ENCODE results near the gene NAIF1. TPM values are rescaled to one million over a fixed set of nuclear protein-coding genes. Genes with fewer than 3 reads are reported as not detected.

NAIF1 gene
- polyA plus RNA-seq, 1 of the 3 experiments (the other 2 are of a cell fraction), result 14.8 TPM

DNA sequence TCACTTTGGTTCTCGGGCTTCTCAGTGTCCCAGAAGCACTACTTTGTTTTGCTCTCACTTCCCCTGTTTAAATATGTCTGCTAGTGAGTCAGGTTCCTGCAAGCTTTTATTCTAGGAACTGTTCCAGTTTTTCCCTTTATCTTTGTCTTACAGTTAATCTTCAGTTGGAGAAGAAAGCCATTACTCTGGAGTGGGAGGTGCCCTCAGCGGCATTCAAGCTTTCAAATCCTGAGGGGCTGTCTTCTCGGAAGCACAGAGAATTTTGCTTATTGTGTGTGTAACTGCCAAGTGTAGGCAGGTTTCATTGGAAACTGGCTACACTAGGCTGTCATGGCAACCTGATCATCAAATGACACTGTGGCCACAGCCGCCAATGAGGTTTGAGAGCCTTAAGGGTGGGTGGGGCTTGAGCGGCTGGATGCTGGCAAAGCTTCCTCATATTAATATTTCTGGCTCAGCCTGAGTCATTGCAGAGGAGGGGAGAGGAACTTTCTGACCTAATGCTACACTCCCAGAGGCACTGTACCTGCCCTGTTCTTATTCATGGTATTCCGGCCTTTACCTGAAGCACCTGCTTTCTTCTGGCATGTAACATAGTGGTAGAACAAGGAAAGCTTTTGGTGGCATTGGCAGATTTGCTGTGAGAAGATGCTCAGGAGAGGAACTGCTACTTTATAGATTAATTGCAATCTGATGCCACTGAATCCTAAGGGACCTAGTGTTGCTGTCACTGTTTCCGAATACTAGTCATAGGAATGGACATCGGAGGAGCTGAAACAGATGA lies 27.2 kb upstream of the NAIF1 start:
- no peaks in the 10 kb centered on the region for H3K9me2 ChIP-seq
- H3F3A ChIP-seq (replicated peaks; ENCODE audit: insufficient read depth), result peaks cover 29% of the 10 kb centered on the region
- H3K27ac ChIP-seq (ENCODE audit: low read depth in 2 of 2, low read length in 1 of 2), result peak overlapping the region; percentile 77 to 96
- no peaks in the 10 kb centered on the region for H3K27me3 ChIP-seq (ENCODE audit: insufficient read depth)
- ChIA-PET CTCF (interaction anchor here (0.8 to 18.8 kb wide), 10 partner anchors 9 to 150 kb away, joined by 3 to 246 read pairs (median 3); no protein-coding TSS in a partner anchor), POLR2A (interaction anchor here (1.2 to 1.7 kb wide), 3 partner anchors 13 to 34 kb away, joined by 3 to 5 read pairs (median 4); partner anchors contain the start of genes NAIF1 and SLC25A25)
- no peaks in the 10 kb centered on the region for H3K9me3 ChIP-seq
- WGBS (ENCODE audit: low lambda C conversion rate), result 22% methylated on average over 6 of the region's 8 CpGs
- peak overlapping the region; percentile 28 to 49 for H3K4me3 ChIP-seq (ENCODE audit: low read depth in 2 of 2, low read length in 1 of 2)
- peak overlapping the region; percentile 92 for H3K4me2 ChIP-seq
- H3K4me1 ChIP-seq (ENCODE audit: control insufficient read depth in 1 of 2, insufficient read depth in 2 of 2, low read depth in 1 of 2, low read length in 1 of 2), result peaks cover 57 to 60% of the 10 kb centered on the region in 2 experiments
- peak; percentile 88 for DNase-seq
- peak overlapping the region; percentile 68; the same call in 1 of the 2 replicates for H2AFZ ChIP-seq (ENCODE audit: low read depth)
- no peaks in the 10 kb centered on the region for H4K20me1 ChIP-seq (ENCODE audit: insufficient read depth)
- peak overlapping the region; percentile 67 for H3K9ac ChIP-seq
- H3K79me2 ChIP-seq (ENCODE audit: insufficient read depth), result peaks cover 88% of the 10 kb centered on the region
- H3K36me3 ChIP-seq (replicated peaks in 1 of 2; ENCODE audit: control insufficient read depth in 1 of 2, insufficient read depth in 2 of 2, low read length in 1 of 2), result peaks cover 0 to 2% of the 10 kb centered on the region in 2 experiments
- TF ChIP-seq EZH2phosphoT487 (IDR thresholded peaks at IDR 0.05; ENCODE audit: borderline replicate concordance, low read depth) (no peak), EP300 (IDR thresholded peaks at IDR 0.05; ENCODE audit: borderline replicate concordance in 1 of 2, low read depth in 1 of 2, low read length in 1 of 2) (no peak), TEAD4 (IDR thresholded peaks at IDR 0.05; ENCODE audit: borderline replicate concordance, insufficient read depth) (no peak), RCOR1 (IDR thresholded peaks at IDR 0.05; ENCODE audit: low read length) (no peak), CHD2 (IDR thresholded peaks at IDR 0.05; ENCODE audit: low read length, partially characterized antibody) (no peak), TAF1 (IDR thresholded peaks at IDR 0.05; ENCODE audit: borderline replicate concordance, low read depth, low read length) (peak; percentile 9; the same call in 1 of the 2 replicates), SMC3 (IDR thresholded peaks at IDR 0.05; ENCODE audit: low read depth, low read length) (no peak), RAD21 (IDR thresholded peaks at IDR 0.05; ENCODE audit: low read length) (no peak), USF2 (IDR thresholded peaks at IDR 0.05; ENCODE audit: borderline replicate concordance, low read depth, low read length) (no peak), MXI1 (IDR thresholded peaks at IDR 0.05; ENCODE audit: low read depth, low read length) (peak; percentile 81), ELF1 (IDR thresholded peaks at IDR 0.05) (no peak), JUND (IDR thresholded peaks at IDR 0.05) (peak; percentile 26; the same call in 1 of the 2 replicates), ZBTB33 (IDR thresholded peaks at IDR 0.05; ENCODE audit: borderline replicate concordance, low read depth) (no peak), SIN3A (IDR thresholded peaks at IDR 0.05; ENCODE audit: borderline replicate concordance, low read depth, low read length) (peak; percentile 56; the same call in 1 of the 2 replicates), FOXM1 (IDR thresholded peaks at IDR 0.05; ENCODE audit: low read depth) (peak; percentile 51; the same call in 1 of the 2 replicates), YY1 (IDR thresholded peaks at IDR 0.05; ENCODE audit: low read depth) (peak; percentile 39; the same call in 1 of the 2 replicates), NFIC (IDR thresholded peaks at IDR 0.05; ENCODE audit: borderline replicate concordance) (no peak; the same call in none of the 2 replicates), RFX5 (IDR thresholded peaks at IDR 0.05; ENCODE audit: low read length) (peak; percentile 91), CTCF (IDR thresholded peaks at IDR 0.05) (no peak), MEF2A (IDR thresholded peaks at IDR 0.05; ENCODE audit: borderline replicate concordance, low read depth) (no peak), POLR2AphosphoS5 (IDR thresholded peaks at IDR 0.05; ENCODE audit: low read depth, low read length) (peak; percentile 19; the same call in 1 of the 2 replicates), RXRA (IDR thresholded peaks at IDR 0.05; ENCODE audit: borderline replicate concordance, low read depth) (no peak), GATA2 (CRISPR knock-in tag; IDR thresholded peaks at IDR 0.05) (no peak)
- TF ChIP-seq, protein P1, sequence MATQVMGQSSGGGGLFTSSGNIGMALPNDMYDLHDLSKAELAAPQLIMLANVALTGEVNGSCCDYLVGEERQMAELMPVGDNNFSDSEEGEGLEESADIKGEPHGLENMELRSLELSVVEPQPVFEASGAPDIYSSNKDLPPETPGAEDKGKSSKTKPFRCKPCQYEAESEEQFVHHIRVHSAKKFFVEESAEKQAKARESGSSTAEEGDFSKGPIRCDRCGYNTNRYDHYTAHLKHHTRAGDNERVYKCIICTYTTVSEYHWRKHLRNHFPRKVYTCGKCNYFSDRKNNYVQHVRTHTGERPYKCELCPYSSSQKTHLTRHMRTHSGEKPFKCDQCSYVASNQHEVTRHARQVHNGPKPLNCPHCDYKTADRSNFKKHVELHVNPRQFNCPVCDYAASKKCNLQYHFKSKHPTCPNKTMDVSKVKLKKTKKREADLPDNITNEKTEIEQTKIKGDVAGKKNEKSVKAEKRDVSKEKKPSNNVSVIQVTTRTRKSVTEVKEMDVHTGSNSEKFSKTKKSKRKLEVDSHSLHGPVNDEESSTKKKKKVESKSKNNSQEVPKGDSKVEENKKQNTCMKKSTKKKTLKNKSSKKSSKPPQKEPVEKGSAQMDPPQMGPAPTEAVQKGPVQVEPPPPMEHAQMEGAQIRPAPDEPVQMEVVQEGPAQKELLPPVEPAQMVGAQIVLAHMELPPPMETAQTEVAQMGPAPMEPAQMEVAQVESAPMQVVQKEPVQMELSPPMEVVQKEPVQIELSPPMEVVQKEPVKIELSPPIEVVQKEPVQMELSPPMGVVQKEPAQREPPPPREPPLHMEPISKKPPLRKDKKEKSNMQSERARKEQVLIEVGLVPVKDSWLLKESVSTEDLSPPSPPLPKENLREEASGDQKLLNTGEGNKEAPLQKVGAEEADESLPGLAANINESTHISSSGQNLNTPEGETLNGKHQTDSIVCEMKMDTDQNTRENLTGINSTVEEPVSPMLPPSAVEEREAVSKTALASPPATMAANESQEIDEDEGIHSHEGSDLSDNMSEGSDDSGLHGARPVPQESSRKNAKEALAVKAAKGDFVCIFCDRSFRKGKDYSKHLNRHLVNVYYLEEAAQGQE (IDR thresholded peaks at IDR 0.05; ENCODE audit: low read depth, low read length), result no peak

All from SK-N-SH (cell line).